CD4-positive, alpha-beta T cell treated with Interleukin-17A for 4 hours (primary cell): ENCODE results near the gene TAOK1.

Experiments
- DNase-seq: peaks from one replicate; pipeline ENCODE4 v3.0.0-alpha.2; 2020; ENCODE audit warnings: mixed read lengths

Gene TAOK1

DNA sequence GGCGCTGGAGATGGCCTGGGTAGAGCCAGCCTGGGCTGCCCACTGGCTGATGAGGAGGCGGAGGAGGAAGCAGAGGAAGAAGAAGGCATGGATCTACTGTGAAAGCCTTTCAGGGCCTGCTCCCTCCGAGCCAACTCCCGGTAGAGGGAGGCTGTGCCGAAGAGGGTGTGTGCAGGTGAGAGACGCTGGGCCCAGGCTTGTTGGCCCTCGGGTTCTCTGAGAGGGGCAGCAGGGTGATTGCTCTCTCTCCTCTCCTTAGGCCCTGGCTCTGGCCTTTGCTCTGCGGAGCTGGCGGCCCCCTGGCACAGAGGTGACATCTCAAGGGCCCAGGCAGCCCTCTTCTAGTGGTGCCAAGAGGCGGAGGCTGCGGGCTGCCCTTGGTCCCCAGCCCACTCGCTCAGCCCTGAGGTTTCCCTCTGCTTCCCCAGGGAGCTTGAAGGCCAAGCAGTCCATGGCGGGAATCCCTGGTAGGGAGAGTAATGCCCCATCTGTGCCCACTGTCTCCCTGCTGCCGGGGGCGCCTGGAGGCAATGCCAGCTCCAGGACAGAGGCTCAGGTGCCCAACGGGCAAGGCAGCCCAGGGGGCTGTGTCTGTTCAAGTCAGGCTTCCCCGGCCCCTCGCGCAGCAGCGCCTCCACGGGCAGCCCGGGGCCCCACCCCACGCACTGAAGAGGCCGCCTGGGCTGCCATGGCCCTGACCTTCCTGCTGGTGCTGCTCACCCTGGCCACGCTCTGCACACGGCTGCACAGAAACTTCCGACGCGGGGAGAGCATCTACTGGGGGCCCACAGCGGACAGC lies 181.9 kb downstream of the TAOK1 start:
- DNase-seq: no peak

GRCh38 chr17:29572691-29573557 lies 182.8 kb downstream of the TAOK1 start:
- DNase-seq: peak; percentile 58

DNA sequence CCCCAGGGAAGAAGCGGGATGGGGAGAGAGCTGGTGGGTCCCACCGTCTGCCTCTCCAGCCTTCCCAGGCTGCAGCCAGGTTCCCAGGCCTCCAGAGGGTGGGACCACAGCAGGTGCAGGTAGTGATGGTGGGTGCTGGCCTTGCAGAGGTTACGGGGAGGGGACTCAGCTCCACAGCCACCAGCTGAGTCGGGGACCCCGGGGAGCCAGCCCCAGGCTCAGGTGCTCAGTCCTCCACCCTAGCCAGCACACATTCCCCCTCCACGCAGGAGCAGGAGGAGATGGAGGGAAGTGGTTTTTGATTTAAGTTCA lies 183.4 kb downstream of the TAOK1 start:
- DNase-seq: no peak

- DNase-seq: no peak
Measured at GRCh38 chr17:29573871-29574731, 183.9 kb downstream of the TAOK1 start.

- no peak for DNase-seq
Measured at GRCh38 chr17:29574732-29575510, 184.8 kb downstream of the TAOK1 start.

GRCh38 chr17:29575511-29576213 lies 185.5 kb downstream of the TAOK1 start:
- no peak for DNase-seq

DNA sequence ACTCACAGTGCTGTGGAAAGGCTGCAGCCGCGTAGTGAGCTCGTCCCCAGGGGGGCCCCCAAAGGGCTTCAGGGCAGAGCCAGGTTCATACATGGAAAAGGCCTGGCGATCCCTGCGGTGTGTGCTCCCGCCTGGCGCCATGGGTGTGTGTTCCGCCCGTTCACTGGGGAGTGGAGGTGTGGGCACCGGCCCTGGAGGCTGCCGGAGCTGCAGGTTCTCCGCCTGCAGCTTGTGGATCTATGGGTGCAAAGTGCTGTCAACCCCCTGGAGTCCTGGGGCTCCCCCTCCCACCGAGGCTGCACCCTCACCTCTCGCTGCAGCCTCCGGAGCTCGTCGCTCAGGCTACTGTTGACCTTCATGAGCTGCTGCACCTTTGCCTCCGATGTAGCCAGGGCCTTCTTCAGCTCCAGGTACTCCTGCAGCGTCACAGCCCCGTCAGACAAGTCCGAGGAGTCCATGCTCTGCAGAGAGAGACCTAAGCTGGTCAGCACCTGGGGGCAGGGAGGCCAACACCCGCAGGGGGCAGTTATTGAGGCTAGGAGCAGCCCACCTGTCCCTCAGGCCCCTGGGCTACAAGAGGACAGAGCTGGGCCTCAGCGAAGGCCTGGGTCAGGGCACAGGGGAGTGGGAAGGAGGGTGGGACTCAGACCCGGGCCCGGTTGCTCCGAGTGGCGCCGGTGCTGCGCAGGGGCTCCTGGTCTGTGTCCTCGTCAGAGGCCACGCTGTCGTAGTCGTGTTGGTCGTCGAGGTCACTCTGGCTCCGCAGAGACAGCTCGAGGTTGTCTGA lies 186.2 kb downstream of the TAOK1 start:
- no peak for DNase-seq

GRCh38 chr17:29577001-29577370 lies 186.8 kb downstream of the TAOK1 start:
- DNase-seq: no peak

GRCh38 chr17:29577385-29578211 lies 187.4 kb downstream of the TAOK1 start:
- DNase-seq: no peak

DNA sequence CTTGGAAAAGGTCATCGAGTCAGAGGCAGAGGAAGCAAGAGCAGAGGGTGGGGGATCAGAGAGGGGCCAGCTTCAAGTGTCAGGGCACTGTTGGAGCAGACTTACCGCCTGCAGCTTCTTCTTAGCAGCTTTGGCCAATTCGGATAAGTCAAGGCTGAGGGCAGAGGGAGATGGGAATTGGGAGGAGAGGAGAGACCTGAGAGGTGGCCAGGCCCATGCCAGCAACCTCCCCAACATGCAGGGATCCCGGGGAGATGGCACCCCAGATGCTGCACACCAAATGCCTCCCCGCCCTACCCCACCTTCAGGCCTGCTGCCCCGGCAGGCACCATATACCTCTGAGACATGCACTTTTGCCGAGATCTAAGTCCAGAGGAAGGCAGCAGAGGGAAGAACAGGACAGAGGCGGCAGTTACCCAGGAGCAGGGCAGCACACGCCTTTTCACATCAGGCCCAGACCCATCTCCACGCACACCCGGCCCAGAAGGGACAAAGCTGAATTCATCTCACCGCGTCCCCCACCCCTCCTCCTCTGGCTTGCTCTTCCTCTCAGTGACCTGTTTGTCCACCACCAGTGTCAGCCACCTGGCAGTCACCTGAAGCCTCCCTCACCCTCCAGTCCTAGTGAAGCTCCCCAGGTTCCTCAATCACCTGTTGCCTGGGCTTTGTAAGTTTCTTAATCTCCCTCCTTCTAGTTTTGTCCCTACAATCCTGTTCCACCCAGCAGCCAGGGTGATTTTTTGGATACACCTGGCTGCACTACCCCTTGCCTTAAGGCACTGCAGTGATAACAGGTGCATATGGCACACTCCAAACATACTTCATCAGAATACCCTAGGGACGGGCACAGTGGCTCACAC lies 188.7 kb downstream of the TAOK1 start:
- DNase-seq: no peak

- DNase-seq: peak; percentile 93
Measured at GRCh38 chr17:29579866-29580771, 190.0 kb downstream of the TAOK1 start.

DNA sequence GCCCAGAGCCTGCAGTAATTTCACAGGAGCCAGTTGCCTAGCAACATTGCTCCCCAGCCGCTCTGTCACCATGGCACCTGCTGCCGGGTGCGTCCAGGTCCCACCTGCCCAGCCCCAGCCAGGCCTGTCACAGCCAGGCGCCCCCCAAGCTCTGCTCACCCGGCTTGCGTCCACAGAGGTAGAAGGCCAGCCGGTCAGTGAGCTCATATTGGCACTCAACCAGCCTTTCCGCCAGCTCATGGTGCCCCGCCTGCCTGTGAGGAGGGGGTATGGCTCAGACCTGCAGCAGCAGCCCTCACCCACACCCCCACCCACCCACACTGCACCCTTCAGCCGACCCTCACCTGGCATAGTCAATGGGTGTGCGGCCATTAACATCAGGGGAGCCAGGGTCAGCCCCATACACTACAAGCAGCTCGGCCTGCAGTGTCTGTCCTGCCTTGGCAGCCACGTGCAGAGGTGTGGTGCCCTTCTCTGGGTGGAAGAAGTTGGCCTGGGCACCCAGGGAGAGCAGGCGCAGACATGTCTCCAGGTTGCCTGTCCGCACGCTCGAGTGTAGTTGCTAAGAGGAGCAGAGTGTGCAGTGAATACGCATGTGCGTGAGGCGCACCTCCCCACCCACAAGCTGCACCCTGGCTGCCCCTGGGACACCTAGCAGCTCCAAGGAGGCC lies 191.6 kb downstream of the TAOK1 start:
- DNase-seq: no peak

GRCh38 chr17:29582254-29582765 lies 192.1 kb downstream of the TAOK1 start:
- no peak for DNase-seq

GRCh38 chr17:29582772-29583171 lies 192.6 kb downstream of the TAOK1 start:
- DNase-seq: no peak

GRCh38 chr17:29583324-29584248 lies 193.4 kb downstream of the TAOK1 start:
- DNase-seq: no peak
